WERI-Rb-1 (cell line): ENCODE results near the gene TREX2.

Experiments
- DNase-seq: peaks from one replicate; pipeline ENCODE4 v3.0.0-alpha.2; 2020
- H3K27ac ChIP-seq: fragments of 250-450 bp; sonication (Bioruptor Pico); 2 replicates; pipeline ENCODE4 v1.5.1; 2020; ENCODE audit warnings: mild to moderate bottlenecking, moderate library complexity
- H3K27me3 ChIP-seq: fragments of 250-450 bp; sonication (Bioruptor Pico); 2 replicates; pipeline ENCODE4 v1.5.1; 2021; ENCODE audit warnings: mild to moderate bottlenecking, low read depth, moderate library complexity; ENCODE audit not compliant: insufficient read depth, severe bottlenecking
- H3K36me3 ChIP-seq: fragments of 250-450 bp; sonication (Bioruptor Pico); 2 replicates; pipeline ENCODE4 v1.5.1; 2020; ENCODE audit warnings: mild to moderate bottlenecking, moderate library complexity
- H3K4me3 ChIP-seq: 2 replicates; pipeline ENCODE4 v1.5.1; 2011; ENCODE audit warnings: low read depth, mild to moderate bottlenecking, control low read depth, low read length
- H3K9me3 ChIP-seq: fragments of 250-450 bp; sonication (Bioruptor Pico); 2 replicates; pipeline ENCODE4 v1.5.1; 2021; ENCODE audit warnings: mild to moderate bottlenecking, moderate library complexity; ENCODE audit not compliant: severe bottlenecking
- TF ChIP-seq, protein P1 (sequence below): IDR thresholded peaks from 2 replicates; pipeline ENCODE4 v1.5.1; 2011; ENCODE audit warnings: low read depth, mild to moderate bottlenecking, control low read depth, inconsistent platforms, low read length

The TREX2 gene

DNA sequence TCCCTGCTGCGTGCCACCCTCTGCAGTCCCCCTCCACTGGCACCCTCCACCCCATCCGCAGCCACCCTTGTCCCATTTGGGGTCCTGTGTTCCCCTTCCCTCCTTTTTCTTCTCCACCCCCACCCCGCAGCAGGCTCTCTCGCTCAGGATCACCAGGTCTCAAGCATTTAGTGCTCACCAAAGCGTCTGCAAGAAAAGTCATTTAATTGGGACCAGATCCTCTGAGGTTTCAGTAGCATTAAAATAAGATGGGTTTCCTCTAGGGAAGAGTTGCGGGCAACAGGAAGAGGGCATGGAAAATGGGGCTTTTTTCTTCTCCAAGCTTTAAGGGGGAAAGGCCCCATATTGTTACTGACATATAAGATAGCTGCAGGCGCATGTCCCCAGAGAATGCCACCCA is 29.4 kb upstream of the TREX2 start:
- no peak for DNase-seq
- TF ChIP-seq, protein P1, sequence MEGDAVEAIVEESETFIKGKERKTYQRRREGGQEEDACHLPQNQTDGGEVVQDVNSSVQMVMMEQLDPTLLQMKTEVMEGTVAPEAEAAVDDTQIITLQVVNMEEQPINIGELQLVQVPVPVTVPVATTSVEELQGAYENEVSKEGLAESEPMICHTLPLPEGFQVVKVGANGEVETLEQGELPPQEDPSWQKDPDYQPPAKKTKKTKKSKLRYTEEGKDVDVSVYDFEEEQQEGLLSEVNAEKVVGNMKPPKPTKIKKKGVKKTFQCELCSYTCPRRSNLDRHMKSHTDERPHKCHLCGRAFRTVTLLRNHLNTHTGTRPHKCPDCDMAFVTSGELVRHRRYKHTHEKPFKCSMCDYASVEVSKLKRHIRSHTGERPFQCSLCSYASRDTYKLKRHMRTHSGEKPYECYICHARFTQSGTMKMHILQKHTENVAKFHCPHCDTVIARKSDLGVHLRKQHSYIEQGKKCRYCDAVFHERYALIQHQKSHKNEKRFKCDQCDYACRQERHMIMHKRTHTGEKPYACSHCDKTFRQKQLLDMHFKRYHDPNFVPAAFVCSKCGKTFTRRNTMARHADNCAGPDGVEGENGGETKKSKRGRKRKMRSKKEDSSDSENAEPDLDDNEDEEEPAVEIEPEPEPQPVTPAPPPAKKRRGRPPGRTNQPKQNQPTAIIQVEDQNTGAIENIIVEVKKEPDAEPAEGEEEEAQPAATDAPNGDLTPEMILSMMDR, result no peak
- no peaks in the 10 kb centered on the region for H3K36me3 ChIP-seq
- H3K27me3 ChIP-seq, result peaks cover 19% of the 10 kb centered on the region
- no peaks in the 10 kb centered on the region for H3K9me3 ChIP-seq
- H3K27ac ChIP-seq, result peak overlapping the region; percentile 97
- no peak overlapping the region for H3K4me3 ChIP-seq

DNA sequence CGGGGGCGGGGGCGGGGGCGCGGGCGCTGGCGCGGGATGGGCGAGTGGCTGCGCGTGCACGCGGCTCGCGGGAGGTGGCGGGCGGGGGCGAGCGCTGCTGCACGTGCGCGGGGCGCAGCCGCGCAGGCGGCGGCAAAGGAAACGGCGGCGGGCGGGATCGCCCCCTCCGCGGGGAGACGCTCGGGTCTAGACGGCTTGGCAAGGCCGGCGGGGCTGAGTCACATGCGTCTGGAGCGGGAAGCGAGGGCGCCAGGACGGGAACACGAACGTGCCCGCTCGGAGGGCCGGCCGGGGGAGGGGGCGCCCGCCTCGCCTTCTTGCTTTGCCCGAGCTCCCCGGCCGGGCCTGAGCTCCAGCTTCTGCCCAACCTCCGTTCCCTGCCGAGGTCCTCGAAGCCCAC is 28.9 kb upstream of the TREX2 start:
- no peak overlapping the region for H3K4me3 ChIP-seq
- no peak for DNase-seq
- TF ChIP-seq, protein P1, result no peak
- peaks cover 18% of the 10 kb centered on the region for H3K27me3 ChIP-seq
- no peaks in the 10 kb centered on the region for H3K9me3 ChIP-seq
- H3K27ac ChIP-seq, result no peak overlapping the region
- no peaks in the 10 kb centered on the region for H3K36me3 ChIP-seq

DNA sequence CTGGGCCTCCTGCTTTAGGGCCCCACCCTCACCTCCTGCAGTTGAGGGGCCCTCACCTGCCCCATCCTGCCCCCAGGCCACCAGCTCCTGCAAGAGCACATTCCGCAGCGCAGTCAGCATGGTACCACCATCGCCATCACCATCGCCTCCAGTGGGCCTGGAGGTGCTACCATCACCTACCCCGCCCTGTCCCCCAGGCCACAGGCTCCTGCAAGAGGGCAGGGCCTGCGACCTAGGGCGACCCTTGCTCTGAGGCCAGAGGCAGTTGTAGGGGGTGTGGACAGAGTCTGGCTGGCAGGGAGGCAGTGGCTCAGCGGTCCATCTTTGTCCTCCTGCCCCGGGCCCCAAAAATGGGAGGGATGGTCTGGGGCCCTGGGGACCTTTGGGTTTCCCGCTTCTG is 28.4 kb upstream of the TREX2 start:
- TF ChIP-seq, protein P1, result no peak
- peaks cover 16% of the 10 kb centered on the region for H3K27me3 ChIP-seq
- no peaks in the 10 kb centered on the region; the same call in 1 of the 2 replicates for H3K36me3 ChIP-seq
- no peak overlapping the region for H3K27ac ChIP-seq
- no peak for DNase-seq
- H3K4me3 ChIP-seq, result no peak overlapping the region
- H3K9me3 ChIP-seq, result no peaks in the 10 kb centered on the region

DNA sequence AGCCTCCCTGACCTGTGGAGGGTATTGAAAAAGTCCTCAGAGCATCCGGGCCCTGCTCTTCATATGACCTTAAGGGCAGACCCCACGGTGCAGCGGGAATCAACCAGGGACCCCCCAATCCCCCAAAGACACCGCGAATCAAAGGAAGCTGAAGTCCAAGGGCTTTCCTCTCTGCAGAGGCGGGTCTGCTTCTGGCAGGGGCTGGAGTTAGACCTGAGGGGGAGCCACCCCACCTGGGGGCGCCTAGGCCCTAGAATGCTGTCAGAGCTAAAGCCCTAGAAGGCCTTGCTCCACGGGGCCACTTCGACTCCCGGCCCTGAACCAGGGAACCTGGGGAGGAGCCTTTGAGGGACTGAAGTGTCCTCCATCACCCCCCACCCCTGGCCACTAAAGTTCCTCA is 27.3 kb upstream of the TREX2 start:
- Histone ChIP-seq H3K27me3 (peaks cover 14% of the 10 kb centered on the region), H3K4me3 (no peak overlapping the region), H3K9me3 (no peaks in the 10 kb centered on the region), H3K36me3 (peaks cover 9% of the 10 kb centered on the region), H3K27ac (no peak overlapping the region)
- TF ChIP-seq, protein P1, result no peak
- no peak for DNase-seq

DNA sequence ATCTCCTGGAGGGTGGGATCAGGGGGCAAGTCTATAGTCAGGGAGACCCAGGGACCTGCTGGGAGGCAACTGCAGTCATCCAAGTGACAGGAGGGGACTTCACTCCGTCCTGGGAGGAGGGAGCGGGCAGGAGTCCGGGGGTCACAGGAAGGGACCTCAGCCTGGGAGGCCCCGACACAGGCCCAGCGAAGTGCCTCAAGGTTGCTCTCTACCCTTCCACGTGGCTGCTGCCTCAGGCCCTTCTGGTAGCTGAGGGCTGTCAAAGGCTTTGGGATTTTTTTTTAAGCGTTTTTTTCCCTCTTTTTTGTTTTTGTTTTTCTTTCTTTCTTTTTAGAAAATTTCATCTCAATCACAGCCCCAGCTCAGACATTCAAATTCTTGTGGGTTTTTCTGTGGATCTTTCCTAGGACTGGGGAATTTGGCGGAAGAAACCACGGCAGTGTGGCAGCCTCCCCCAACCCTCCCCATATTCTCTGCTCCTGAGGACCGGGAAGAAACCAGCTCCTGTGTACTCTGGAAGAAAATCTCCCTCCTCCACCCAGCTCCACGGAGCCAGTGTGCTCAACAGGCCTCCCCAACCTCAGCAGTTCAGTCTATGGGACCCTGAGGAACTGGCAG is 25.9 kb upstream of the TREX2 start:
- no peak for DNase-seq
- Histone ChIP-seq H3K36me3 (peaks cover 20% of the 10 kb centered on the region), H3K4me3 (no peak overlapping the region), H3K9me3 (no peaks in the 10 kb centered on the region), H3K27ac (no peak overlapping the region), H3K27me3 (peaks cover 22% of the 10 kb centered on the region)
- TF ChIP-seq, protein P1, result no peak
